Limb (tissue), 2 donors: ENCODE measurements around the gene C15orf39.
"Not testable (repeated sequence)": the region's sequence is repeated elsewhere in the genome, so short reads cannot be mapped to it uniquely, and the experiment has no call there.

Experiments used
- DNase-seq, 2 donors: peaks; one replicate each; pipeline ENCODE4 v3.0.0-alpha.2; 2016; ENCODE audit errors: extremely low spot score in 2 of 2

C15orf39 gene

DNA sequence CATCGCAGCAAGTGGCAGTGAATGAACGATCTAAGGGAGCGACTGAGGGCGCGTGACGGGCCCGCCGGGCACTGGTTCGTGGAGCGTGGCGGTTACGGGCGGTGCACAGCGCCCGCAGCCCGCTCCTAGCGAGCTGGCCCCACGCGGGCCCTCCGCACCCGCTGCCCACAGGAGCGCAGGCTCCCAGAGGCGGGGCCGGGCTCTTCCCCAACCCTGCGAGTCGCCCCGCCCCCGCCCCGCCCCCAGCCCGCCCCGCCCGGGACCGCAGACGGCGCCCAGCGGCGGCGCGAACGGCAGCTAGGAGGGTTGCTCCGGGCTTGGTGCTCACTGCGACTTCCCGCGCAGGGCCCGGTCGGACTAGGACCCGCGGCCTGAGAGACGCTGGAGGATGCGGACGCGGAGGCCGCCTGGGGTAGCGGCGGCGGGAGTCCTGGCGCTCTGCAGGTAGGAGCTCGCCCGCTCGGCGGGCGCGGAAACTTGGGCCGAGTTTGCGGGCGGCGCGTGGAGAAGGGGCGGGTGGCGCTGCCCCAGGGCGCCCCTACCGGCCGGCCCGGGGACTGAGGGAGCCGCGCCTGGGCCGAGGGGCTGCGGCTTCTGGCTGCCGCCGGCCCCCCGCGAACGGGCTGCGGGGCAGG is at the start of gene C15orf39:
Gene C15orf39, plus strand, starts transcription at position 267 of the 635 bp plus-strand sequence. CDS start 4,167 bp downstream, outside the sequence.
- peak; percentile 75 to 91 for DNase-seq

- no peak for DNase-seq
Measured at GRCh38 chr15:75152382-75153079, 49.2 kb upstream of the C15orf39 start.

GRCh38 chr15:75153087-75153486 is 48.6 kb upstream of the C15orf39 start:
- peak in 1 of 2 donors; percentile 24 for DNase-seq

- no peak for DNase-seq
Measured at GRCh38 chr15:75153565-75154276, 48.0 kb upstream of the C15orf39 start.

DNA sequence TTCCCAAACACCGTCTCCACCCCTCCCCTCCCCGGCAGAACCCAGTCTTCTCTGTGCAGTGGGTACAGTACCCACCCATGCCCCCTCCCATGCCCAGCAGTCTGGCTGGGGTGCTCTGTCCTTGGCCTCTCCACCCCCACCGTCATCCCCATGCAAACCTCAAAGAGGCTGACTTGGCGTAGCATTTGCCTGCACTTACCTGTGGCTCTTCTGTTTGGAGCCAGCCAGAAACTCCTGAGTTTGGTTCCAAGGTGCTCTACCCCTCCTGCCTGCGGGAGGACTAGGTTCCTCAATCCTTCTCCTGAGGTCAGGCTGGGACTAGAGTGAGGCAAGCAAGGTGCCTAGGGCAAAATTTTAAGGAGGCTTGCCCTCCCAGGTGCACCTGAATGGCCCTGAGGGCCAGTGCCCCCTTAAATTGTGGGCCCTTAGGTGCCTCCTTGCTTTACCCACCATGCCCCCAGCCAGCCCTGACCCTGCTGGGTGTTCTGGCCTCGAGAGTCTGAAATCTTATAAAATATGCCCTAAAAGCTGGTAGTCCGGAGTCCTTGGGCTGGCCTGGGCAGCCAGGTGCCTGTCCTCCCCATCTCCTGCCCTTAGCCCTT is 47.1 kb upstream of the C15orf39 start:
- DNase-seq: no peak

GRCh38 chr15:75156326-75157215 is 45.1 kb upstream of the C15orf39 start:
- DNase-seq: no peak

- no peak for DNase-seq
Measured at GRCh38 chr15:75158402-75158801, 43.3 kb upstream of the C15orf39 start.

DNA sequence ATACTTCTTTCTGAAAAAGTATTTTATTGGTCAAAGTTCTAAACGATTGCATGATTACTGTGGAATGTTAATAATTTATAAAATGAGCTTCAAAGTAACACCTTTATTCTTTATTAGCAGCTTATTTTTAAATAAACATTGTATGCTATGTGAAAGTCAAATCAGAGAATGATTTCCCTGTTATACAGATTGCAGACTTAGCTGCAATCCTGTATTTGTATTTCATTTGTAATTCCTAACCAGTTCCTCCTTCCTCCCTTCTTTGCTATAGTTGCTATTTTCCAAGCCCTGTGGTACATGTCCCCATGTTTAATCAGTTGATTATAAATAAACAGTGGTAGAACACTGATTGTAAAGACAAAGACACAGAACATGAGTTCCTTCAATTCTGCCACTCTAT is 42.4 kb upstream of the C15orf39 start:
- DNase-seq: no peak

GRCh38 chr15:75161106-75161916 is 40.4 kb upstream of the C15orf39 start:
- no peak for DNase-seq

DNA sequence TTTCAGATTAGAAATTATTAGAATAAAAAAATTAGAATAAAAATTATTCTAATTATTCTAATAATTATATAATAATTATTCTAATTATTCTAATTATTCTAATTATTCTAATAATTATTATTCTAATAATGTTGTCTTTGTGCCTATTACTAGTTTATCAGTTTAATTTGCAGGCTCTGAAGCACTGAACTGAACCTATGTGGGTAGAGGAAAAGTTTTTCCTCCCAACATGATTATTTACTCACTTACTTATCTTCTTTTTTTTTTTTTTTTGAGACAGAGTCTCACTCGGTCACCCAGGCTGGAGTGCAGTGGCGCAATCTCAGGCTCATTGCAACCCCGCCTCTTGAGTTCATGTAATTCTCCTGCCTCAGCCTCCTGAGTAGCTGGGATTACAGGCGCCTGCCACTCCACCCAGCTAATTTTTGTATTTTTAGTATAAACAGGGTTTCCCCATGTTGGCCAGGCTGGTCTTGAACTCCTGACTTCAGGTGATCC is 39.7 kb upstream of the C15orf39 start:
- no peak for DNase-seq

- no peak for DNase-seq
Measured at GRCh38 chr15:75163150-75163564, 38.5 kb upstream of the C15orf39 start.

- no peak for DNase-seq
Measured at GRCh38 chr15:75164625-75165350, 36.9 kb upstream of the C15orf39 start.

- DNase-seq: not testable (repeated sequence)
Measured at GRCh38 chr15:75166489-75167063, 35.1 kb upstream of the C15orf39 start.

DNA sequence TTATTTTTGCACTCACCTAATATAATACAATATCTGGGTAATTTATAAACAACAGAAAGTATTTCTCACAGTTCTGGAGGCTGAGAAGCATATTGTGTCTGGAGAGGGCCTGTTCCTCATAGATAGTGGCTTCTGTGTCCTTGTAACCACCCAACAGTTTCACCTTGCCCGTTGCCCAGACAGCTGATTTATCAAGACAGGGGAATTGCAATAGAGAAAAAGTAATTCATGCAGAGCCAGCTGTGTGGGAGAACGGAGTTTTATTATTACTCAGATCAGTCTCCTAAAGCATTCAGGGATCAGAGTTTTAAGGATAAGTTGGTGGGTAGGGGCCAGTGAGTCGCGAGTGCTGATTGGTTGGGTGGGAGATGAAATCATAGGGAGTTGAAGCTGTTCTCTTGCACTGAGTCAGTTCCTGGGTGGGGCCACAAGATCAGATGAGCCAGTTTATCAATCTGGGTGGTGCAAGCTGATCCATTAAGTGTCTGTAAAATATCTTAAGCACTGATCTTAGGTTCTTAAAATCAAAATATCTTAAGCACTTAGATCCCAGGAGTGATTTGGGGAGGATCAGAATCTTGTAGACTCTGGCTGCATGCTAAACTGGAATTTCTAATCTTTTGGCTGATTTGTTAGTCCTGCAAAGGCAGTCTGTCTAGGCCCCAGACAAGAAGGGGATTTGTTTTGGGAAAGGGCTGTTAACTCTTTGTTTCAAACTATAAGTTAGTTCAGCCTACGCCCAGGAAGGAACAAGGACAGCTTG is 33.9 kb upstream of the C15orf39 start:
- no peak for DNase-seq

GRCh38 chr15:75168374-75168773 is 33.3 kb upstream of the C15orf39 start:
- no peak for DNase-seq

- DNase-seq: no peak
Measured at GRCh38 chr15:75170203-75170602, 31.5 kb upstream of the C15orf39 start.

GRCh38 chr15:75170711-75171341 is 30.9 kb upstream of the C15orf39 start:
- no peak for DNase-seq

DNA sequence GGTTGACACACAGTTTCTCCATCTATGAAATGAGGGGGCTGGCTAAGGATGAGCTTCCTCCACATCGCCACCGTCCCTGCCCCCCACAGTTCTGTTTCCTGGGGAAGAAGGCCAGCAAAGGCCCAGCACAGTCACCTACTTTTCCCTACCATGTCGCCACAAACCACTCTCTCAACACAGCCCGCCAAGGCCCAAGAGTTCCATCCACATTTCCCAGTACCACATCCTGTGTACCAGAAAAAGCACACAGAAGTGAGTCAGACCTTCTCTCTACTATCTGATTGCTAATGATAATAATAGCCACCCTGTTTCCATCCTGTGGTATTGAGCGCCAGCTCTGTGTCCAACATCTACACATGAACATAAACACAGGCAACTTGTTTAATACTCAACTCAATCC is 30.3 kb upstream of the C15orf39 start:
- no peak for DNase-seq
